Measurements from ENCODE around the gene MPL.

DNA sequence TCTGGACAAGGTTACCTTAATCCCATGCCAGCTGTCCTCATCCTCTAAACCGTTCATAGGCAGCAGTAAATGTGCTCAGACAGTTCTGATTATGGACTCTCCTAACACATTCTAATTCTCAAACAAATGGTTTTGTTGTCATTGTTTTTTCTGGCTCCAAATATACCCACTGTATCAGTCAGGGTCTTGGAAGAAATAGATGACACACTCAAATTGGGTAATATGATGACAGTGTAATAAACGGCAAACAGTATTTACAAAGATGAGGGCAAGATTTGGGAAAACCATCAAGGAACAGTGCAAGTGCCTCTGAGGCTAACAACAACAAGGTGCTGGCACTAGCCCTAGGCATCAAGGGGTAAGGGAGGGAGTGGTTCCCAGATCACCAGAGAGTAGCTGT is 16.9 kb downstream of the MPL start:
- TF ChIP-seq, protein P1, sequence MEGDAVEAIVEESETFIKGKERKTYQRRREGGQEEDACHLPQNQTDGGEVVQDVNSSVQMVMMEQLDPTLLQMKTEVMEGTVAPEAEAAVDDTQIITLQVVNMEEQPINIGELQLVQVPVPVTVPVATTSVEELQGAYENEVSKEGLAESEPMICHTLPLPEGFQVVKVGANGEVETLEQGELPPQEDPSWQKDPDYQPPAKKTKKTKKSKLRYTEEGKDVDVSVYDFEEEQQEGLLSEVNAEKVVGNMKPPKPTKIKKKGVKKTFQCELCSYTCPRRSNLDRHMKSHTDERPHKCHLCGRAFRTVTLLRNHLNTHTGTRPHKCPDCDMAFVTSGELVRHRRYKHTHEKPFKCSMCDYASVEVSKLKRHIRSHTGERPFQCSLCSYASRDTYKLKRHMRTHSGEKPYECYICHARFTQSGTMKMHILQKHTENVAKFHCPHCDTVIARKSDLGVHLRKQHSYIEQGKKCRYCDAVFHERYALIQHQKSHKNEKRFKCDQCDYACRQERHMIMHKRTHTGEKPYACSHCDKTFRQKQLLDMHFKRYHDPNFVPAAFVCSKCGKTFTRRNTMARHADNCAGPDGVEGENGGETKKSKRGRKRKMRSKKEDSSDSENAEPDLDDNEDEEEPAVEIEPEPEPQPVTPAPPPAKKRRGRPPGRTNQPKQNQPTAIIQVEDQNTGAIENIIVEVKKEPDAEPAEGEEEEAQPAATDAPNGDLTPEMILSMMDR (IDR thresholded peaks at IDR 0.05; ENCODE audit: insufficient read depth, low read length): no peak
- no peak for TF ChIP-seq POLR2AphosphoS5 (IDR thresholded peaks at IDR 0.05; ENCODE audit: low read depth)
- no peak for TF ChIP-seq GABPA (IDR thresholded peaks at IDR 0.05; ENCODE audit: low read depth)
- TF ChIP-seq, protein P2, sequence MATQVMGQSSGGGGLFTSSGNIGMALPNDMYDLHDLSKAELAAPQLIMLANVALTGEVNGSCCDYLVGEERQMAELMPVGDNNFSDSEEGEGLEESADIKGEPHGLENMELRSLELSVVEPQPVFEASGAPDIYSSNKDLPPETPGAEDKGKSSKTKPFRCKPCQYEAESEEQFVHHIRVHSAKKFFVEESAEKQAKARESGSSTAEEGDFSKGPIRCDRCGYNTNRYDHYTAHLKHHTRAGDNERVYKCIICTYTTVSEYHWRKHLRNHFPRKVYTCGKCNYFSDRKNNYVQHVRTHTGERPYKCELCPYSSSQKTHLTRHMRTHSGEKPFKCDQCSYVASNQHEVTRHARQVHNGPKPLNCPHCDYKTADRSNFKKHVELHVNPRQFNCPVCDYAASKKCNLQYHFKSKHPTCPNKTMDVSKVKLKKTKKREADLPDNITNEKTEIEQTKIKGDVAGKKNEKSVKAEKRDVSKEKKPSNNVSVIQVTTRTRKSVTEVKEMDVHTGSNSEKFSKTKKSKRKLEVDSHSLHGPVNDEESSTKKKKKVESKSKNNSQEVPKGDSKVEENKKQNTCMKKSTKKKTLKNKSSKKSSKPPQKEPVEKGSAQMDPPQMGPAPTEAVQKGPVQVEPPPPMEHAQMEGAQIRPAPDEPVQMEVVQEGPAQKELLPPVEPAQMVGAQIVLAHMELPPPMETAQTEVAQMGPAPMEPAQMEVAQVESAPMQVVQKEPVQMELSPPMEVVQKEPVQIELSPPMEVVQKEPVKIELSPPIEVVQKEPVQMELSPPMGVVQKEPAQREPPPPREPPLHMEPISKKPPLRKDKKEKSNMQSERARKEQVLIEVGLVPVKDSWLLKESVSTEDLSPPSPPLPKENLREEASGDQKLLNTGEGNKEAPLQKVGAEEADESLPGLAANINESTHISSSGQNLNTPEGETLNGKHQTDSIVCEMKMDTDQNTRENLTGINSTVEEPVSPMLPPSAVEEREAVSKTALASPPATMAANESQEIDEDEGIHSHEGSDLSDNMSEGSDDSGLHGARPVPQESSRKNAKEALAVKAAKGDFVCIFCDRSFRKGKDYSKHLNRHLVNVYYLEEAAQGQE (IDR thresholded peaks at IDR 0.05; ENCODE audit: insufficient replicate concordance, low read depth): no peak
- TF ChIP-seq SPI1 (IDR thresholded peaks at IDR 0.05; ENCODE audit: borderline replicate concordance, low read depth): no peak

Data from HL-60 (cell line).